ENCODE results near the gene MAPK8IP2.
A peak's percentile ranks its signal among the peaks of the same experiment; 100 is the strongest.
"Not testable (repeated sequence)": the region's sequence is repeated elsewhere in the genome, so short reads cannot be mapped to it uniquely, and the experiment has no call there.

The MAPK8IP2 gene

DNA sequence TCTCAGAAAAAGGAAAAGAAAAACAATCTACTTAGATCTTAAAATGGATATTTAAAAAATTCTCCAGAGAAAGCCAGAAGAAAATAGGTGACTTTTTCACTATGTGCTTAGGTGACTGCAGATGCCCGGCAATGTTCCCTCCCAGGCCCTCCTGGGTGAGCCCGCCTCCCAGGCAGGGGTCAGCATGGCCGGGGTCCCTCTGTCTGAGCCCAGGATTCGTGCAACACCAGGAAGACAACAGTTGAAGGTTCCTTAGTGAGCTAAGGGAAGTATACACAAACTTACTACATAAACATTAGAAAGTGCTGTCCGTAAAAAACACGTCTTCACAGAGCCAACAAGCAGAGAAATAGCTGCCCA is 11.6 kb downstream of the MAPK8IP2 start:
- Histone ChIP-seq H3K4me1 (ENCODE audit: insufficient read depth, poor library complexity, severe bottlenecking) (no peaks in the 10 kb centered on the region), H3K4me3 (ENCODE audit: severe bottlenecking) (no peak overlapping the region), H3K9me3 (ENCODE audit: severe bottlenecking) (no peaks in the 10 kb centered on the region), H3K27ac (ENCODE audit: poor library complexity, severe bottlenecking) (no peak overlapping the region), H3K36me3 (ENCODE audit: low read depth) (no peaks in the 10 kb centered on the region), H3K27me3 (ENCODE audit: insufficient read depth, poor library complexity, severe bottlenecking) (peaks cover 3% of the 10 kb centered on the region)
- ATAC-seq (ENCODE audit: low read depth) (no peak), DNase-seq (ENCODE audit: low spot score) (no peak)
- TF ChIP-seq, protein P1, sequence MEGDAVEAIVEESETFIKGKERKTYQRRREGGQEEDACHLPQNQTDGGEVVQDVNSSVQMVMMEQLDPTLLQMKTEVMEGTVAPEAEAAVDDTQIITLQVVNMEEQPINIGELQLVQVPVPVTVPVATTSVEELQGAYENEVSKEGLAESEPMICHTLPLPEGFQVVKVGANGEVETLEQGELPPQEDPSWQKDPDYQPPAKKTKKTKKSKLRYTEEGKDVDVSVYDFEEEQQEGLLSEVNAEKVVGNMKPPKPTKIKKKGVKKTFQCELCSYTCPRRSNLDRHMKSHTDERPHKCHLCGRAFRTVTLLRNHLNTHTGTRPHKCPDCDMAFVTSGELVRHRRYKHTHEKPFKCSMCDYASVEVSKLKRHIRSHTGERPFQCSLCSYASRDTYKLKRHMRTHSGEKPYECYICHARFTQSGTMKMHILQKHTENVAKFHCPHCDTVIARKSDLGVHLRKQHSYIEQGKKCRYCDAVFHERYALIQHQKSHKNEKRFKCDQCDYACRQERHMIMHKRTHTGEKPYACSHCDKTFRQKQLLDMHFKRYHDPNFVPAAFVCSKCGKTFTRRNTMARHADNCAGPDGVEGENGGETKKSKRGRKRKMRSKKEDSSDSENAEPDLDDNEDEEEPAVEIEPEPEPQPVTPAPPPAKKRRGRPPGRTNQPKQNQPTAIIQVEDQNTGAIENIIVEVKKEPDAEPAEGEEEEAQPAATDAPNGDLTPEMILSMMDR (IDR thresholded peaks at IDR 0.05; ENCODE audit: poor library complexity, severe bottlenecking) = no peak

DNA sequence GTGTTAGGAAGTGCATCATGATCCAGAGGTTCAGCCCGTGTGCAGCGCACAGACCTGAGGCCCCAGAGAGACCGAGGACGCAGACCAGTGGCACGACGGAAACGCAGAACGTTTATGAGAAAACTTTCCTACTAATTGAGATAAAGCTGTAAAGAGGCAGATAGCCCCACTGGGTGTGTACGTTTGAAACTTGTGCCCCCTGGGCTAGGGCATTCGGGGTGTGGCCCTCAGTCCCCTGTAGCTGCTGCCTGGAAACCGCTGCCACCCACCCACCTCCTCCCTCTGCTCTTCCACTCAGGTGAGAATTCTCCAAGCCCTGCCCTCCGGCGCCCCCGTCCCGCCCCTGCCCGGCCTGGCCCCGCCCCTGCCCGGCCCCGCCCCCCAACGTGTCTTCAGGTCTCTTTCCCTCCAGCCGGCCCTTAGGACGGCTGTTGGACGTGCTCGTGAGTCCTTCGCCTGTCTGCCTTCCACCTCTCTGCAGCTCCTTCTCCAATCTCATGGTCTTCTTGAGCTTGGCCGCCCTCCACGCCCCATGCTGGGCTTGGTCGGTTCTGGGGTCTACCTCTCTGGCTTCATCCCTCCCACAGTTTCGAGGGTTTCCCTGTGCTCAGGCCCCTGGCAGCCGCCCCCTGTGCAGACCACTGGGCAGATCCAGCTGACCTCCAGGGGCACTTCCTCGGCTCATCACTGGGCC is 12.1 kb downstream of the MAPK8IP2 start:
- H3K27ac ChIP-seq (ENCODE audit: poor library complexity, severe bottlenecking) = no peak overlapping the region
- no peak for DNase-seq (ENCODE audit: low spot score)
- H3K36me3 ChIP-seq (ENCODE audit: low read depth) = no peaks in the 10 kb centered on the region
- peak; percentile 64 for ATAC-seq (ENCODE audit: low read depth)
- H3K4me1 ChIP-seq (ENCODE audit: insufficient read depth, poor library complexity, severe bottlenecking) = no peaks in the 10 kb centered on the region
- TF ChIP-seq, protein P1 (IDR thresholded peaks at IDR 0.05; ENCODE audit: poor library complexity, severe bottlenecking) = no peak
- no peaks in the 10 kb centered on the region for H3K9me3 ChIP-seq (ENCODE audit: severe bottlenecking)
- H3K27me3 ChIP-seq (ENCODE audit: insufficient read depth, poor library complexity, severe bottlenecking) = peaks cover 3% of the 10 kb centered on the region
- no peak overlapping the region for H3K4me3 ChIP-seq (ENCODE audit: severe bottlenecking)

DNA sequence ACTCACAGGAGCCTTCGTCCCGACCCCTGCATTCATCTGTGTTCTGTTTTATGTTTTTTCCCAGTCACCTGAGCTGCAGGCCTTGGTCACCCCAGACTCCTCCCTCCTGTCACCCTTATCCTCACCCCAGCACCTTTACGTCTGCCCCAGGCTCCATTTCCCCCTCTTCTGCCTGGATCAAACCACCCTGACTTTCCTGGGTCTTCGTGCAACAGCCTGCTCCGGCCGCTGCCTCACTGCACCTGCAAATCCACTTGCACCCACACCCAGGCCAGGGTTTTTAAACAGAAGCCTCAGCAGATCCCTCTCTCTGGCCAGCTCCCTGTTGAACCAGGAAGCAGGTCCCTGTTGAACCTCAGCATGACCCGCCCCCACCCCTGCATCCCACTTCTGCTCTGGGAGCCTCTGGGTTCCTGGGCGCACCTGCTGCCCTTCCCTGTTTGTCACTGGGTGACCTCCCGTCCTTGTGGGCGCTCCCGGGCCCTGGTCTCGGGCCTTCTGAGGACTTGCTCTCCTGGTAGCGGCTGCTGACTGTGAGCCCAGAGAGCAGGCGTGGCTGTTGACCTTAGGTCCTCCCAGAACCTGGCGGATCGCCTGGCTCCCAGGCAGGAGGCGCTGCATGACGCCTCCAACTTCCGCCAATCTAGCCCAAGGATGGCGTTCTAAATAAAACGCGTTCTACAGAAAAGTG is 12.8 kb downstream of the MAPK8IP2 start:
- Histone ChIP-seq H3K27me3 (ENCODE audit: insufficient read depth, poor library complexity, severe bottlenecking) (peaks cover 3% of the 10 kb centered on the region), H3K4me3 (ENCODE audit: severe bottlenecking) (no peak overlapping the region), H3K9me3 (ENCODE audit: severe bottlenecking) (no peaks in the 10 kb centered on the region), H3K36me3 (ENCODE audit: low read depth) (no peaks in the 10 kb centered on the region), H3K27ac (ENCODE audit: poor library complexity, severe bottlenecking) (no peak overlapping the region), H3K4me1 (ENCODE audit: insufficient read depth, poor library complexity, severe bottlenecking) (no peaks in the 10 kb centered on the region)
- ATAC-seq (ENCODE audit: low read depth) = no peak
- TF ChIP-seq, protein P1 (IDR thresholded peaks at IDR 0.05; ENCODE audit: poor library complexity, severe bottlenecking) = no peak
- no peak for DNase-seq (ENCODE audit: low spot score)

DNA sequence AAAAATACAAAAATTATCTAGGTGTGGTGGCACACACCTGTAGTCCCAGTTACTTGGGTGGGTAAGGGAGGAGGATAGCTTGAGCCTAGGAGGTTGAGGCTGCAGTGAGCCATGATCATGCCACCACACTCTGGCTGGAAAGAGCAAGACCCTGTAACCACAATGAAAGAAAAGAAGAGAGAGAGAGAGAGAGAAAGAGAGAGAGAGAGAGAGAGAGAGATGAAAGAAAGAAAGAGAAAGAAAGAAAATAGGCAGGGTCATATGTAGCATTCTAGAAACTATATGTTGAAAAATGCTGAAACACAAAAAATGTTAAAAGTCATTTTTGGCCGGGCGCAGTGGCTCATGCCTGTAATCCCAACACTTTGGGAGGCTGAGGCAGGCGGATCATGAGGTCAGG is 13.7 kb downstream of the MAPK8IP2 start:
- not testable (repeated sequence) for ATAC-seq (ENCODE audit: low read depth); H3K4me1 ChIP-seq (ENCODE audit: insufficient read depth, poor library complexity, severe bottlenecking); DNase-seq (ENCODE audit: low spot score); H3K36me3 ChIP-seq (ENCODE audit: low read depth); H3K4me3 ChIP-seq (ENCODE audit: severe bottlenecking); H3K27ac ChIP-seq (ENCODE audit: poor library complexity, severe bottlenecking); H3K9me3 ChIP-seq (ENCODE audit: severe bottlenecking); H3K27me3 ChIP-seq (ENCODE audit: insufficient read depth, poor library complexity, severe bottlenecking)

DNA sequence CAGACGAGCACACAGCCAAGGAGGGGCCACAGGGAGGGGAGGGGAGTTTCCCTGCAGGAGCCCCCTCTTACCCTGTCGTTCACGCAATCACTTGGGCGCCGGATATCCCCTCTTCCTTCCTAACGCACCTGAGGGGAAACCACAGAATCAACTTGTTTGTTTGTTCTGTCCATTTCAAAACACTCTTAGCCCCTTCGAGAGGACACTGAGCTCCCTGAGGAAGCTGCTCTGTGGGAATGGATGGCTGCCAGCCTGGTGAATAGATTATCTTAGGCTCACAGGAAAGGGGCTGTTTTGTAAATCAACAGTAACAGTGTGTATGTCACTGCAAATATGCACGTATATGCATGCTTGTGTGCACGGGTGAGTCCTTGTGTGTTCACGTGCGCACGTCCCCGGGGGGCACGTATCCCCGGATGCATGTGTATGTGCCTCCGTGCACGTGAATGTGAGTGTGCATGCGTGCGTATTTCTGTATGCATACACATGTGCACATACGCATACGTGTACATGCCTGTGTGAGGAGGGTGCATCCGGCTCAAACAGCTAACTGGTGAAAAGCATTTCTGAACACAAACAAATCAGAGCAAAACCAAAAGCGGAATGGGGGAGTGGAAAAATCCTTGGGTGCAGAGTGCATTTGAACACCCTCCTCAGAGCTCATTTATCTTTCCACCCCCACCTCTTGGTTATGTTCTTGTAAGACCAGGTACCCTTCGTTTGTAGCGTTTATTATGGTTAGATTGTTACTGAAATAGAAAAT is 20.2 kb downstream of the MAPK8IP2 start:
- H3K4me1 ChIP-seq (ENCODE audit: insufficient read depth, poor library complexity, severe bottlenecking) = peaks cover 24% of the 10 kb centered on the region
- TF ChIP-seq, protein P1 (IDR thresholded peaks at IDR 0.05; ENCODE audit: poor library complexity, severe bottlenecking) = peak; percentile 75
- no peaks in the 10 kb centered on the region for H3K36me3 ChIP-seq (ENCODE audit: low read depth)
- DNase-seq (ENCODE audit: low spot score) (no peak), ATAC-seq (ENCODE audit: low read depth) (peak; percentile 71)
- no peaks in the 10 kb centered on the region for H3K27me3 ChIP-seq (ENCODE audit: insufficient read depth, poor library complexity, severe bottlenecking)
- H3K4me3 ChIP-seq (ENCODE audit: severe bottlenecking) = peak overlapping the region; percentile 20
- peak overlapping the region; percentile 68 for H3K27ac ChIP-seq (ENCODE audit: poor library complexity, severe bottlenecking)
- H3K9me3 ChIP-seq (ENCODE audit: severe bottlenecking) = no peaks in the 10 kb centered on the region

Data from RWPE2 (cell line).